SK-N-MC (cell line): ENCODE results near the gene DCDC2.
A peak's percentile ranks its signal among the peaks of the same experiment; 100 is the strongest.
"Not testable (repeated sequence)": the region's sequence is repeated elsewhere in the genome, so short reads cannot be mapped to it uniquely, and the experiment has no call there.

Experiments used
- DNase-seq: peaks from one replicate; pipeline ENCODE4 v3.0.0-alpha.2; 2011; ENCODE audit warnings: low read depth, low spot score
- H3K27ac ChIP-seq: fragments of 200-600 bp; sonication (generic); 2 replicates; pipeline ENCODE4 v1.5.1; 2016; ENCODE audit warnings: mixed run types
- H3K36me3 ChIP-seq: fragments of 200-600 bp; sonication (generic); 2 replicates; pipeline ENCODE4 v1.6.1; 2017; ENCODE audit warnings: antibody characterized with exemption, low read length, mixed read lengths; ENCODE audit not compliant: insufficient read depth
- H3K4me3 ChIP-seq: fragments of 200-600 bp; sonication (generic); 2 replicates; pipeline ENCODE4 v1.5.1; 2016
- H3K9ac ChIP-seq: fragments of 200-600 bp; sonication (generic); 2 replicates; pipeline ENCODE4 v1.8.0; 2017; ENCODE audit warnings: mixed run types, mixed read lengths; ENCODE audit not compliant: insufficient read length
- H3K9me3 ChIP-seq: fragments of 200-600 bp; sonication (generic); 2 replicates; pipeline ENCODE4 v1.6.1; 2017; ENCODE audit warnings: low read depth, mild to moderate bottlenecking, antibody characterized with exemption, low read length, moderate library complexity, mixed read lengths
- EZH2 ChIP-seq: fragments of 200-600 bp; sonication (generic); IDR thresholded peaks from one replicate; pipeline ENCODE4 v1.6.1; 2017; ENCODE audit warnings: antibody characterized with exemption
- FOXP2 ChIP-seq: optimal IDR thresholded peaks from 2 replicates; pipeline ENCODE3; 2011; ENCODE audit warnings: mild to moderate bottlenecking, moderate library complexity; ENCODE audit not compliant: insufficient read depth; ENCODE audit errors: extremely low read length, control extremely low read depth
- POLR2AphosphoS5 ChIP-seq: IDR thresholded peaks from 2 replicates; pipeline ENCODE4 v1.6.1; 2012; ENCODE audit warnings: mild to moderate bottlenecking, low read depth, low read length, borderline replicate concordance

The DCDC2 gene

DNA sequence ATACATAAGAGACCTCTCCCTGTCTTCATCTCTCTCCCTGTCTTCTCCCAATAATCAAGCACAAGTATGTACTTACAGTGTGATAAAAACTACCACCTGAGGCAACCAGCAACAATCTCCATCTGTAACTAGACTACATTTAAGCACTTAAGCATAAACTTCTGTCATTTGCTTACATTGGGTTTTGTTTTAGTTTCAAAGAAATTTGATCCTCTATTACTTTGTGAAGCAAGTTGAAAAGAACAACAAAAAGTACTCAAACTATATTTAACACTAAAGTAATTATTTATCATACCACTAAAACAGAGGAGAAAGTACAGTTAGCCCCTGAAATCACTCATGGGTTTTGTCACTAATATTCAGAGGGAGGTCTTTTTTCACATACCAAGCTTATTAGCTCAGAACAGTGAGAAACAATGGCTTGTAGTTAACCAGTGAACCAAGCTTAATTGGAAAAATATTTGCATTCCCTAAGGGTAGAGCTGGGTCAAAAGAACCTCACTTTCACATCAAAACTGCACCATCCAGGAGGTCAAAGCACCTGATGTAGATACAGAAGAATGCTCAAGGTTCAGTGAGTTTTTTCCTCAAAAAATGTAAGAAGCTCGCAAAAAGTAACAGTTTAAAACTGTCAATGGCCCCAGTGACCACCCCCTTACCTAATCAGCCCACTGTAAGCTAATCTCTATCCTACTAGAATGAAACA lies 34.1 kb downstream of the DCDC2 start:
- Histone ChIP-seq H3K9me3 (no peaks in the 10 kb centered on the region; the same call in 1 of the 2 replicates), H3K36me3 (no peaks in the 10 kb centered on the region), H3K27ac (peak overlapping the region; percentile 53), H3K4me3 (no peak overlapping the region), H3K9ac (no peak overlapping the region)
- no peak for TF ChIP-seq FOXP2
- no peak for TF ChIP-seq POLR2AphosphoS5
- TF ChIP-seq EZH2: no peak
- DNase-seq: no peak

DNA sequence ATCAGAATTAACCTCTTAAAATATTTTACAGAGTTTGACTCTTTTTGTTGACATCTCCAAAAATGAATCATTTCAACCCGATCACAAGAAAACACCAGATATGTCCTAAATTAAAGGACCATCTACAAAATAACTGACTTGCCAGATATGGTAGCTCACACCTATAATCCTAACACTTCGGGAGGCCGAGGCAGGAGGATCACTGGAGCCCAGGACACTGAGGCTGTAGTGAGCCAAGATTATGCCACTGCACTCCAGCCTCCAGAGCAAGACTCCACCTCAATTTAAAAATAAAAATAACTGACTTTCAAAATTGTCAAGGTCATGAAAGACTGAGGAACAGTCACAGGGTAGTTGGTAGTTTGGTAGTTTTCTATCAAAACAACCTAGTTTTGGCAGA lies 34.9 kb downstream of the DCDC2 start:
- Histone ChIP-seq H3K27ac (peak overlapping the region; percentile 53), H3K36me3 (no peaks in the 10 kb centered on the region), H3K4me3 (no peak overlapping the region), H3K9me3 (no peaks in the 10 kb centered on the region; the same call in 1 of the 2 replicates), H3K9ac (no peak overlapping the region)
- no peak for DNase-seq
- TF ChIP-seq EZH2 (no peak), POLR2AphosphoS5 (no peak), FOXP2 (no peak)

DNA sequence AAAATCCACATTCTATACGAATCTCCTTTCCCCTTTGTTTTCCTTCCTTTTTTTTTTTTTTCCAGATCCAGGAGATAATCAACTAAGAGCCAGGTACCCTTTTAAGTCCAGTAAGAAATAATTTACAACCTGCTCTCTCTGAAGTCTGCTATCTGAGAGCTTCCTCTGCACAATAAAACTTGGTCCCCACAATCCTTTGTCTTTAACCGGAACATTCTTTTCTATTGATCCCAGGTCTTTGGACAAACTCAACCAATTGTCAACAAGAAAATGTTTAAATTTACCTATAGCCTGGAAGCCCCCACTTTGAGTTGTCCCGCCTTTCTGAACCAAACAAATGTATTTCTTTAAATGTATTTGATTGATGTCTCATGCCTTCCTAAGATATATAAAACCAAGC lies 35.4 kb downstream of the DCDC2 start:
- not testable (repeated sequence) for H3K4me3 ChIP-seq, H3K9ac ChIP-seq, H3K9me3 ChIP-seq, H3K36me3 ChIP-seq, H3K27ac ChIP-seq, DNase-seq

DNA sequence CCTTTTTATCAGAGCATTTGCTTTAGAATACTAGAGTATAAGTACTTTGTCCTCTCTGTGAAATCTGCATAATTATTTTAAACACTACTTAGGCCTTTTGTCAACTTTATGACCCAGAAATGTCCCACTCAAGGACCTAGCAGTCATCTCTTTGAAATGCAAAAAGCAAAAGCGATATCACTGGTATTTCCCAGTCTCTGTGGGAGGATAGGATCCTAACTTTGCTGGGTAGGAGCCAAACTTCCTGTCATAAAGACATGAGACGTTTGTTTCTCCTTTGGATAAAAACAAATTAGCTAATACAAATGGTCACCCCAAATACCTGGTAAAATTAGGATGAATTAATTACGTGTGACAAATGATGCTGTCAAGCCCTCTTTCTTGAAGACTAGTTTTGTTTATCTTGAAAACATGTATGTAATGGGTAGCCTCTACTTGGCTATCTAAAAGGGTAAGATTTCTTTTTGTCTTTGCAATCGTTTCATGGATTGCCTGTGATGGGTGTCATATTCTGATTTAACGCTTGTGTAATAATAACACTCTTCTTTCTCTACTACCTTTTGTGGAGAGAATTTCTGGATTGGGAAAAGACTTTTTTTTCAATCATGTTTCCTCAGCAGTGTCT lies 36.2 kb downstream of the DCDC2 start:
- no peak overlapping the region for H3K9ac ChIP-seq
- DNase-seq: no peak
- peak; percentile 32; the same call in 1 of the 2 replicates for TF ChIP-seq POLR2AphosphoS5
- TF ChIP-seq FOXP2: no peak

DNA sequence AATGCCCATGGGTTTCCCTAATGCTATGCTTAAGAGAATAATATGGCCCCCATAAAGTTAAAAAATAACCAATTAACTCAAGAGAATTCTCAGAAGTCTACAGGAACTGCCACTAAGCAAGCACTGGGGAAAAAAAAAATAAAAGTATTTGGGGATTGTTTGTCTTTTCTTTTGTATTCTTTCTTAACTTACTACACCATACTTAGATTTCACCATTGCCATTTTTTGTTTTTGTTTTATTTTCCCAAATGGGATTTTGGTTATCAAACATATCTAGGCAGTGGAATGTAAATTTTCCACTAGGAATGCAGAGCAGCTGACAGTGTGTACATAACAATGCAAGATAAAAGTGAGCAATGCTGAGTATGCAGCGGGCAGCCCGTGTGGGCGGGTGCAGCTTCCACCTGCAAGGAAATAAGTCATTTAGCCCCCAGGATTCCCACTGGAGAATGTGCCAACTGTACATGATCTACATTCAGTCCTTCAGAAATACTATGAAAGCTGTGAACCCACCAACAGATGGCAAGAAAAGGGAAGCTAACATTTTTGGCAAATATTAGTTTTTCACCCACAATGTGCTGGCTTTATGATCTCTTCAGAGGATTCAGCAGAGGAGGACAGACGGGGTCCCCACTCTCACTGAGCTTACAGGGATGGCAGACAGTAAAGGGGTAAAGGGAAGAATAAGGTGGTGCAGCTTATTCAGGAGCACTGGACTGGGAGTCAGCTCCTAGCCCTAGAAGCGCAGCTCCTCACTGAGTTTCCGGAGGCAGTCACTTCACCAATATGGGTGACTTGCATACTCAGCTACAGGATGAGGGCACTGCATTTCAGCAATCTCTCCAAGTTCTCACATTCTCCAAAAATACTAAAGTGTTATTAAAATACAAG lies 44.4 kb downstream of the DCDC2 start:
- Histone ChIP-seq H3K27ac (peak overlapping the region; percentile 16; the same call in 1 of the 2 replicates), H3K36me3 (no peaks in the 10 kb centered on the region), H3K9ac (no peak overlapping the region), H3K4me3 (no peak overlapping the region), H3K9me3 (peaks cover 5% of the 10 kb centered on the region; the same call in 1 of the 2 replicates)
- no peak for TF ChIP-seq FOXP2
- no peak for TF ChIP-seq POLR2AphosphoS5
- no peak for TF ChIP-seq EZH2
- no peak for DNase-seq

More for the DNA sequence above, 36.2 kb downstream of the DCDC2 start:
- H3K4me3 ChIP-seq: peak overlapping the region; percentile 2; the same call in 1 of the 2 replicates
- H3K27ac ChIP-seq: peak overlapping the region; percentile 62
- H3K36me3 ChIP-seq: no peaks in the 10 kb centered on the region
- no peaks in the 10 kb centered on the region; the same call in 1 of the 2 replicates for H3K9me3 ChIP-seq

DNA sequence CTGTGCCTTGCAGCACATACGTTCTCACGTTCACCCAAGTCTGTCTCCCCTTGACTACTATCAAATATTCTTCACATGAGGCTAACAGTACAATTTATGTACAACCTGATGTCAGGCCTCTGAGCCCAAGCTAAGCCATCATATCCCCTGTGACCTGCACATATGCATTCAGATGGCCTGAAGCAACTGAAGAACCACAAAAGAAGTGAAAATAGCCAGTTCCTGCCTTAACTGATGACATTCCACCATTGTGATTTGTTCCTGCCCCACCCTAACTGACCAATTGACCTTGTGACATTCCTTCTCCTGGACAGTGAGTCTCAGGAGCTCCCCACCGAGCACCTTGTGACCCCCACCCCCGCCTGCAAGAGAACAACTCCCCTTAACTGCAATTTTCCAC lies 46.1 kb downstream of the DCDC2 start:
- H3K27ac ChIP-seq, DNase-seq, H3K36me3 ChIP-seq, H3K9ac ChIP-seq, H3K4me3 ChIP-seq, H3K9me3 ChIP-seq: not testable (repeated sequence)

DNA sequence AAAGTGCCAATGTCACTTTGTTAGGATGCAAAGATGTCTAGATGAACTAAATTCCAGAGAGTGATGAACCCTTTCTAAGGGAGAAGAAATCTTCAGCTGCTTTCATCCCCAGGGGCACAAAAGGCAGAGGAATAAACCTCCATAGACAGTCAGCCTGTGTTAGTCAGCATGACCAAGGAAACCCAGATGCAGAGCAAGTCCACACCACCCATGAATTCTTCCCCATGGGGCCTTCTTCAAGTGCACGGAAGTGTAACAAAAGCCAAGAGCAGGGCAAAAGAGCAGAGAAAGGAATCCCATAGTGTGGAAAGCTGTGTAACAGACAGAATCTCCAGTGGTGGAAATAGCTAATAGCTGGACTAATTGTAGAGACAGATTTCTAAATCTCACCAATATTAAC lies 50.0 kb downstream of the DCDC2 start:
- Histone ChIP-seq H3K9me3 (peaks cover 5% of the 10 kb centered on the region; the same call in 1 of the 2 replicates), H3K36me3 (no peaks in the 10 kb centered on the region; the same call in 1 of the 2 replicates), H3K9ac (peak overlapping the region; percentile 9), H3K4me3 (peak overlapping the region; percentile 28), H3K27ac (peak overlapping the region; percentile 73)
- DNase-seq: no peak
- TF ChIP-seq POLR2AphosphoS5 (peak; percentile 32; the same call in 1 of the 2 replicates), FOXP2 (no peak)

DNA sequence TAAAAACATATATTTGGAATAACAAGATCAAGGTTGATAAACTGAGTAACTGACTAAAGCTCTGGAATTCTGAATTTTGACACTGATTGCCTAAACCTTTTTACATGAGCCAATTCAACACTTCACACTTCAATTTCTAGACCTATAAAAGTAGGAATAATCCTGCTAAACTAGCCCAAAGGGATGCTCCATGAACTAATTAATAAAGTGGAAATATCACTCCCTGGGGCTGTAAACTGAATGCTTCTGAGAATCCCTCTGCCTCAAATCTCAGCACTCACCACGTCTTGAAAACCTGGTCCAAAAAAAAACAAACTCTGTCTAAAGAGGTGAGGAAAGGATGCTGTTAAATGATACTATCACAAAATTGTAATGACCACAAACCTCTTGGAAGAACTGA lies 50.9 kb downstream of the DCDC2 start:
- H3K4me3 ChIP-seq: no peak overlapping the region
- TF ChIP-seq POLR2AphosphoS5: no peak
- no peak for TF ChIP-seq FOXP2
- no peak for TF ChIP-seq EZH2
- H3K36me3 ChIP-seq: no peaks in the 10 kb centered on the region; the same call in 1 of the 2 replicates
- no peak for DNase-seq
- H3K9ac ChIP-seq: no peak overlapping the region
- no peaks in the 10 kb centered on the region for H3K9me3 ChIP-seq
- H3K27ac ChIP-seq: peak overlapping the region; percentile 73
